HepG2 (cell line): ENCODE measurements around the gene NKIRAS1. TPM values are rescaled to one million over a fixed set of nuclear protein-coding genes. Genes with fewer than 3 reads are reported as not detected.

Experiments
- BCLAF1 ChIP-seq: fragments of 450-650 bp; IDR thresholded peaks from 2 replicates; pipeline ENCODE4 v1.6.1; 2017; ENCODE audit warnings: mild to moderate bottlenecking
- CEBPG ChIP-seq: IDR thresholded peaks from 2 replicates; pipeline ENCODE4 v1.6.1; 2016
- HES4 ChIP-seq: sonication (generic); formaldehyde crosslinking; IDR thresholded peaks from 2 replicates; pipeline ENCODE4 v1.9.0; 2021; ENCODE audit warnings: mild to moderate bottlenecking, missing genetic modification reagents, borderline replicate concordance
- KIAA2018 ChIP-seq: sonication (generic); formaldehyde crosslinking; IDR thresholded peaks from 2 replicates; pipeline ENCODE4 v1.5.0; 2020; ENCODE audit warnings: mild to moderate bottlenecking, missing genetic modification reagents, borderline replicate concordance
- NCOR1 ChIP-seq: fragments of 200-600 bp; sonication (generic); IDR thresholded peaks from 2 replicates; pipeline ENCODE4 v1.7.0; 2017; ENCODE audit warnings: antibody characterized with exemption, low read length, borderline replicate concordance
- POGK ChIP-seq: sonication (generic); formaldehyde crosslinking; conservative IDR thresholded peaks from 2 replicates; pipeline ENCODE4 v1.8.0; 2022; ENCODE audit warnings: mild to moderate bottlenecking, moderate library complexity, missing genetic modification reagents
- RARA ChIP-seq: IDR thresholded peaks from 2 replicates; pipeline ENCODE4 v1.6.1; 2016; ENCODE audit warnings: missing genetic modification reagents, missing compliant biosample characterization
- RBAK ChIP-seq: sonication (generic); formaldehyde crosslinking; IDR thresholded peaks from 2 replicates; pipeline ENCODE4 v1.5.1; 2020; ENCODE audit warnings: mild to moderate bottlenecking, missing genetic modification reagents
- ZFP36 ChIP-seq: fragments of 150-350 bp; IDR thresholded peaks from 2 replicates; pipeline ENCODE4 v1.6.1; 2018; ENCODE audit warnings: borderline replicate concordance, low read length, low read depth; ENCODE audit not compliant: partially characterized antibody
- ZNF143 ChIP-seq: sonication (generic); formaldehyde crosslinking; IDR thresholded peaks from 2 replicates; pipeline ENCODE4 v1.4.0; 2020; ENCODE audit warnings: missing genetic modification reagents
- ZNF337 ChIP-seq: sonication (generic); formaldehyde crosslinking; IDR thresholded peaks from 2 replicates; pipeline ENCODE4 v1.5.1; 2020; ENCODE audit warnings: missing genetic modification reagents, low read depth, mild to moderate bottlenecking, borderline replicate concordance
- ZNF354B ChIP-seq: sonication (generic); formaldehyde crosslinking; IDR thresholded peaks from 2 replicates; pipeline ENCODE4 v1.8.0; 2022; ENCODE audit warnings: mild to moderate bottlenecking, missing genetic modification reagents
- ZNF639 ChIP-seq: conservative IDR thresholded peaks from 2 replicates; pipeline ENCODE4 v1.6.1; 2018; ENCODE audit warnings: missing genetic modification reagents
- ZZZ3 ChIP-seq: sonication (generic); formaldehyde crosslinking; IDR thresholded peaks from 2 replicates; pipeline ENCODE4 v1.4.0; 2020; ENCODE audit warnings: missing genetic modification reagents, mild to moderate bottlenecking, borderline replicate concordance
- polyA plus RNA-seq, 8 experiments: library from polyadenylated mRNA; depleted of rRNA in 3 of 8; stranded (reverse) in 7 of 8; unstranded in 1 of 8; fragments of >200 nt; fragmentation: Illumina TruSeq in 4 of 8; extraction: Trizol in 4 of 8; gene quantifications; 2 replicates each; pipeline versions ENCODE4 v1.2.1 to v1.2.3, GENCODE V29; 2011 to 2016; ENCODE audit warnings: low read depth in 4 of 8, missing spikeins in 1 of 8, mixed read lengths in 1 of 8; ENCODE audit not compliant: insufficient read depth in 1 of 8
- total RNA-seq, 5 experiments: library from RNA; depleted of rRNA; stranded (reverse); fragments of >200 nt; fragmentation: Illumina TruSeq; extraction: Trizol; gene quantifications; 2 replicates each; pipeline ENCODE4 v1.2.3, GENCODE V29; 2016; ENCODE audit warnings: low read depth in 1 of 5

Gene NKIRAS1
- total and polyA plus RNA-seq, 2 of the 13 experiments (the other 11 are each of a cell fraction or from before 2014, with no cell fraction given), result 4.3 to 8.0 TPM

DNA sequence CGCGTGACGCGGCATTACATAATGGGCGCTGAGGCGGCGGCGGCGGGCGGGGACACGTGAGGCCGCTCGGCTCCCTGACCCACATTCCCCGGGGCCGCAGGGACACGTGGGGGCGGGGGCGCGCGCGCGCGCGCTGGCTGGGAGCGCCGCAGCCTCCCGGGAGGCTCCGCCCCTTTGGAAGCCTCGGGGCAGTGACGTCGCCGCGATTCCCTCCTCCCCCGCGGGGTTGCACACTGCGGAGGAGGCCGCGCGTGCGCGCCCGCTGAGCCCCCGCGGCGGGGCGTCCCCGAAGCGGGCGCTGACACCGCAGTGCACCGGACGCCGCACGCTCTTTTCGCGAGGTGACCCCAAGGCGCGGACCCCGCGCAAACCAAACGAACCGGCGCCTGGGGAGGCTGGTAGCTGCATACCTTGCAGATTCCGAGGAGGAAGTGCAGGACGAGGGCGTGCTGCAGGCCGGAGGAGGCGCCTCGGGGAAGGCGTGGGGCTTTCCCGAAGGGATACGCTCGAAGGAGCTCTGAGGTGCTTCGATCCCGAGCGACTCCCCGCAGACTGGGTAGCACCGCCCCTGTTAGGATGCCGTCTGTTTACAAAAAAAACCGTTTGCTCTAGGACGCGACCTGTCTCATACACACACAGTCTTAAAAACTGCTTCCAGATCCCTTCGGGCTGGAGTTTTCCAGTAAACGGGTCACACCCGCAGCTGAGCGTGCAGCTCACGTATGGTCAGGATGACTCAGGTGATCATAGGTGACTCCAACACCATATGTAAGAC lies 29.3 kb upstream of the NKIRAS1 start (continued):
- TF ChIP-seq BCLAF1 (no peak), NCOR1 (no peak; the same call in 1 of the 2 replicates), HES4 (CRISPR knock-in tag) (no peak), CEBPG (CRISPR knock-in tag) (peak; percentile 60), KIAA2018 (CRISPR knock-in tag) (peak; percentile 51; the same call in 1 of the 2 replicates), ZZZ3 (CRISPR knock-in tag) (no peak), ZNF354B (CRISPR knock-in tag) (no peak), RARA (CRISPR knock-in tag) (peak; percentile 78), ZNF639 (CRISPR knock-in tag) (peak; percentile 70), POGK (peak; percentile 25; the same call in 1 of the 2 replicates), RBAK (CRISPR knock-in tag) (no peak), ZFP36 (no peak), ZNF337 (peak; percentile 53; the same call in 1 of the 2 replicates), ZNF143 (CRISPR knock-in tag) (peak; percentile 44)
